OCI-LY3 (cell line): ENCODE results near the gene ENOSF1.

Experiments used
- H2AFZ ChIP-seq: fragments of 200-600, 300-600 bp; shearing (Covaris generic); 2 replicates; pipeline ENCODE4 v1.6.0; 2014; ENCODE audit warnings: antibody characterized with exemption, low read depth, low read length
- H3K27ac ChIP-seq: fragments of 200-600, 300-600 bp; sonication (generic); 2 replicates; pipeline ENCODE4 v1.5.1; 2014; ENCODE audit warnings: mild to moderate bottlenecking, low read length, moderate library complexity, mixed read lengths
- H3K27me3 ChIP-seq: fragments of 200-600, 300-600 bp; sonication (generic); 2 replicates; pipeline ENCODE4 v1.6.1; 2014; ENCODE audit warnings: low read depth, low read length, mixed read lengths
- H3K36me3 ChIP-seq: fragments of 200-600, 300-600 bp; sonication (generic); replicated peaks from 2 replicates; pipeline ENCODE3; 2014; ENCODE audit warnings: low read depth, low read length, mixed read lengths
- H3K4me1 ChIP-seq: fragments of 300-600, 200-600 bp; sonication (generic); 2 replicates; pipeline ENCODE4 v1.6.1; 2014; ENCODE audit warnings: low read length, mixed read lengths
- H3K4me2 ChIP-seq: fragments of 200-600, 300-600 bp; sonication (generic); 2 replicates; pipeline ENCODE4 v1.6.1; 2014; ENCODE audit warnings: low read length, mixed read lengths
- H3K4me3 ChIP-seq: fragments of 300-600, 200-600 bp; sonication (generic); 2 replicates; pipeline ENCODE4 v1.5.1; 2014; ENCODE audit warnings: antibody characterized with exemption, mild to moderate bottlenecking, low read length, moderate library complexity
- H3K79me2 ChIP-seq: fragments of 300-600, 200-600 bp; shearing (Covaris generic); 2 replicates; pipeline ENCODE4 v1.6.1; 2014; ENCODE audit warnings: mild to moderate bottlenecking, low read length, mixed read lengths
- H3K9ac ChIP-seq: fragments of 300-600, 200-600 bp; shearing (Covaris generic); 2 replicates; pipeline ENCODE4 v1.6.0; 2014; ENCODE audit warnings: mild to moderate bottlenecking, low read length, moderate library complexity
- H3K9me3 ChIP-seq: fragments of 200-600, 300-600 bp; shearing (Covaris generic); 2 replicates; pipeline ENCODE4 v1.6.1; 2014; ENCODE audit warnings: low read length, mixed read lengths; ENCODE audit not compliant: insufficient read depth
- H4K20me1 ChIP-seq: fragments of 200-600, 300-600 bp; sonication (generic); 2 replicates; pipeline ENCODE4 v1.6.1; 2016; ENCODE audit warnings: low read length, mixed read lengths; ENCODE audit not compliant: insufficient read depth
- EZH2phosphoT487 ChIP-seq: fragments of 200-600 bp; shearing (Covaris generic); IDR thresholded peaks from 2 replicates; pipeline ENCODE4 v1.6.1; 2018; ENCODE audit warnings: antibody characterized with exemption, mixed run types, low read depth
- TF ChIP-seq, protein P1 (sequence below): fragments of 200-600, 300-600 bp; sonication (generic); IDR thresholded peaks from 2 replicates; pipeline ENCODE4 v1.5.1; 2014; ENCODE audit warnings: antibody characterized with exemption, low read length, low read depth

The ENOSF1 gene

GRCh38 chr18:723541-724080 lies 11.2 kb upstream of the ENOSF1 start:
- no peak overlapping the region for H3K4me3 ChIP-seq

DNA sequence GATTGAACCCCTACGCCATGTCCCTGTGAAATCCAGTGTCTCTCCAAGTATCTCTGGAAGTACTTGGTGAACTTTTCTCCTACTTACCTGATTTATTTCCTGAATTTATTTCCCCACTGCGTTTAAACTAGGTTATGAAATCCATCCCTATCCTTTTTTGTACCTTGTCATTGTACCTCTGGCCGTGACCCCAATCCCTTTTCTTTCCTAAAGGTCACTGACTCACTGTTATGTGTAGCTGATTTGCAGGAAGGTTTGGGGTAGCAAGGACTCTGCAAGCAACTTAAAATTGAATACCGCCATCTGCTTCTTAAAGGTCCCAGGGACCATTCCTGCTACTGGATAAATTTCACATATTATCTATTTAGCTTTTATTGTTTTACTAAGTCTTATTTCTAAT lies 4.6 kb upstream of the ENOSF1 start:
- H3K9ac ChIP-seq: no peak overlapping the region
- TF ChIP-seq EZH2phosphoT487: no peak
- TF ChIP-seq, protein P1, sequence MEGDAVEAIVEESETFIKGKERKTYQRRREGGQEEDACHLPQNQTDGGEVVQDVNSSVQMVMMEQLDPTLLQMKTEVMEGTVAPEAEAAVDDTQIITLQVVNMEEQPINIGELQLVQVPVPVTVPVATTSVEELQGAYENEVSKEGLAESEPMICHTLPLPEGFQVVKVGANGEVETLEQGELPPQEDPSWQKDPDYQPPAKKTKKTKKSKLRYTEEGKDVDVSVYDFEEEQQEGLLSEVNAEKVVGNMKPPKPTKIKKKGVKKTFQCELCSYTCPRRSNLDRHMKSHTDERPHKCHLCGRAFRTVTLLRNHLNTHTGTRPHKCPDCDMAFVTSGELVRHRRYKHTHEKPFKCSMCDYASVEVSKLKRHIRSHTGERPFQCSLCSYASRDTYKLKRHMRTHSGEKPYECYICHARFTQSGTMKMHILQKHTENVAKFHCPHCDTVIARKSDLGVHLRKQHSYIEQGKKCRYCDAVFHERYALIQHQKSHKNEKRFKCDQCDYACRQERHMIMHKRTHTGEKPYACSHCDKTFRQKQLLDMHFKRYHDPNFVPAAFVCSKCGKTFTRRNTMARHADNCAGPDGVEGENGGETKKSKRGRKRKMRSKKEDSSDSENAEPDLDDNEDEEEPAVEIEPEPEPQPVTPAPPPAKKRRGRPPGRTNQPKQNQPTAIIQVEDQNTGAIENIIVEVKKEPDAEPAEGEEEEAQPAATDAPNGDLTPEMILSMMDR: no peak
- H3K4me1 ChIP-seq: peaks cover 1% of the 10 kb centered on the region
- H3K27ac ChIP-seq: no peak overlapping the region
- no peak overlapping the region for H2AFZ ChIP-seq
- H4K20me1 ChIP-seq: no peaks in the 10 kb centered on the region
- H3K79me2 ChIP-seq: peaks cover under 1% of the 10 kb centered on the region; the same call in 1 of the 2 replicates
- H3K4me3 ChIP-seq: no peak overlapping the region
- no peaks in the 10 kb centered on the region for H3K9me3 ChIP-seq
- H3K27me3 ChIP-seq: no peaks in the 10 kb centered on the region
- no peak overlapping the region for H3K4me2 ChIP-seq
- H3K36me3 ChIP-seq: no peaks in the 10 kb centered on the region

More at GRCh38 chr18:723541-724080, 11.2 kb upstream of the ENOSF1 start:
- H3K4me2 ChIP-seq: peak overlapping the region; percentile 13; the same call in 1 of the 2 replicates
- no peaks in the 10 kb centered on the region for H3K9me3 ChIP-seq
- H3K27me3 ChIP-seq: no peaks in the 10 kb centered on the region
- H3K4me1 ChIP-seq: peaks cover 16% of the 10 kb centered on the region
- TF ChIP-seq, protein P1: no peak
- TF ChIP-seq EZH2phosphoT487: no peak
- no peak overlapping the region for H3K9ac ChIP-seq
- H4K20me1 ChIP-seq: no peaks in the 10 kb centered on the region
- no peaks in the 10 kb centered on the region for H3K79me2 ChIP-seq
- H2AFZ ChIP-seq: no peak overlapping the region
- no peaks in the 10 kb centered on the region for H3K36me3 ChIP-seq
- H3K27ac ChIP-seq: no peak overlapping the region

- Histone ChIP-seq H3K9me3 (no peaks in the 10 kb centered on the region), H3K4me2 (no peak overlapping the region), H3K27ac (no peak overlapping the region), H2AFZ (no peak overlapping the region), H3K4me1 (peaks cover 2% of the 10 kb centered on the region), H3K79me2 (peaks cover 14% of the 10 kb centered on the region), H3K36me3 (peaks cover 2% of the 10 kb centered on the region), H3K27me3 (no peaks in the 10 kb centered on the region), H3K9ac (no peak overlapping the region), H4K20me1 (peaks cover 2% of the 10 kb centered on the region; the same call in 1 of the 2 replicates), H3K4me3 (no peak overlapping the region)
- TF ChIP-seq, protein P1: no peak
- TF ChIP-seq EZH2phosphoT487: no peak
Measured at GRCh38 chr18:715626-716025, 3.2 kb upstream of the ENOSF1 start.

GRCh38 chr18:713135-713490 lies 683 bp upstream of the ENOSF1 start:
- Histone ChIP-seq H3K4me1 (peaks cover 5% of the 10 kb centered on the region), H3K4me2 (peak overlapping the region; percentile 56), H3K9me3 (no peaks in the 10 kb centered on the region), H2AFZ (peak overlapping the region; percentile 88), H4K20me1 (peaks cover 20% of the 10 kb centered on the region), H3K79me2 (peaks cover 39% of the 10 kb centered on the region), H3K36me3 (peaks cover 9% of the 10 kb centered on the region), H3K27ac (no peak overlapping the region), H3K4me3 (peak overlapping the region; percentile 90), H3K27me3 (no peaks in the 10 kb centered on the region), H3K9ac (no peak overlapping the region; the same call in 1 of the 2 replicates)
- TF ChIP-seq EZH2phosphoT487: no peak
- TF ChIP-seq, protein P1: no peak
